SK-N-SH (cell line): ENCODE measurements around the gene SUMF2. TPM values are rescaled to one million over a fixed set of nuclear protein-coding genes. Genes with fewer than 3 reads are reported as not detected.
A peak's percentile ranks its signal among the peaks of the same experiment; 100 is the strongest.

Experiments used
- CTCF ChIA-PET: fragments of 300-600, 350-600 bp; formaldehyde crosslinking; extraction: SDS; loops from one replicate; lab custom pipeline; 2021; lab: Yijun Ruan, JAX
- POLR2A ChIA-PET: fragments of 350-600 bp; sonication (Branson Sonifier 250); formaldehyde crosslinking; extraction: SDS; loops from one replicate; lab custom pipeline; 2020; ENCODE audit warnings: antibody characterized with exemption, inconsistent platforms; lab: Yijun Ruan, JAX
- DNase-seq: peaks from one replicate; pipeline ENCODE4 v3.0.0; 2012
- H2AFZ ChIP-seq: fragments of 200-600 bp; sonication (generic); 2 replicates; pipeline ENCODE4 v1.8.1; 2016; ENCODE audit warnings: antibody characterized with exemption, mild to moderate bottlenecking, low read depth
- H3F3A ChIP-seq: fragments of 200-600 bp; sonication (generic); replicated peaks from 2 replicates; pipeline ENCODE3; 2016; ENCODE audit warnings: antibody characterized with exemption, mild to moderate bottlenecking; ENCODE audit not compliant: insufficient read depth
- H3K27ac ChIP-seq, 2 experiments: fragments of 200-500 bp in 1 of 2; fragments of 200-600 bp in 1 of 2; sonication (Bioruptor generic) in 1 of 2; sonication (generic), shearing (Covaris generic) in 1 of 2; 2 replicates each; pipeline versions ENCODE4 v1.5.1 to v1.6.1; 2014 to 2016; ENCODE audit warnings: low read depth in 2 of 2, inconsistent platforms in 1 of 2, low read length in 1 of 2, mild to moderate bottlenecking in 1 of 2, mixed read lengths in 1 of 2
- H3K27me3 ChIP-seq: fragments of 200-600 bp; sonication (generic), shearing (Covaris generic); 2 replicates; pipeline ENCODE4 v1.6.1; 2016; ENCODE audit warnings: mixed run types; ENCODE audit not compliant: insufficient read depth
- H3K36me3 ChIP-seq, 2 experiments: fragments of 200-500 bp in 1 of 2; fragments of 200-600 bp in 1 of 2; sonication (Bioruptor generic) in 1 of 2; sonication (generic) in 1 of 2; replicated peaks in 1 of 2; 2 replicates each; pipeline versions ENCODE3 to v1.5.1; 2014 to 2016; ENCODE audit warnings: low read length in 1 of 2, mild to moderate bottlenecking in 1 of 2; ENCODE audit not compliant: insufficient read depth in 2 of 2, control insufficient read depth in 1 of 2
- H3K4me1 ChIP-seq, 2 experiments: fragments of 200-500 bp in 1 of 2; fragments of 200-600 bp in 1 of 2; sonication (Bioruptor generic) in 1 of 2; sonication (generic), shearing (Covaris generic) in 1 of 2; 2 replicates each; pipeline versions ENCODE4 v1.5.1 to v1.6.1; 2014 to 2016; ENCODE audit warnings: low read depth in 1 of 2, low read length in 1 of 2, mixed run types in 1 of 2; ENCODE audit not compliant: insufficient read depth in 2 of 2, control insufficient read depth in 1 of 2
- H3K4me2 ChIP-seq: fragments of 200-600 bp; sonication (generic), shearing (Covaris generic); 2 replicates; pipeline ENCODE4 v1.6.1; 2017; ENCODE audit warnings: mixed run types
- H3K4me3 ChIP-seq, 2 experiments: fragments of 200-500 bp in 1 of 2; fragments of 200-600 bp in 1 of 2; sonication (Bioruptor generic) in 1 of 2; sonication (generic), shearing (Covaris generic) in 1 of 2; 2 replicates each; pipeline versions ENCODE4 v1.5.1 to v1.8.1; 2014 to 2016; ENCODE audit warnings: low read depth in 2 of 2, inconsistent platforms in 1 of 2, low read length in 1 of 2, mild to moderate bottlenecking in 1 of 2, mixed read lengths in 1 of 2, moderate library complexity in 1 of 2
- H3K79me2 ChIP-seq: fragments of 200-600 bp; sonication (generic); 2 replicates; pipeline ENCODE4 v1.8.1; 2017; ENCODE audit warnings: mild to moderate bottlenecking; ENCODE audit not compliant: insufficient read depth
- H3K9ac ChIP-seq: fragments of 200-600 bp; sonication (generic); 2 replicates; pipeline ENCODE4 v1.6.1; 2017; ENCODE audit warnings: mixed run types
- H3K9me2 ChIP-seq: fragments of 200-600 bp; sonication (generic); 2 replicates; pipeline ENCODE4 v1.6.1; 2017; ENCODE audit warnings: mixed run types
- H3K9me3 ChIP-seq: fragments of 200-600 bp; sonication (generic); 2 replicates; pipeline ENCODE4 v1.6.1; 2017; ENCODE audit warnings: mixed run types, mild to moderate bottlenecking, moderate library complexity
- H4K20me1 ChIP-seq: fragments of 200-600 bp; sonication (generic); 2 replicates; pipeline ENCODE4 v1.6.1; 2017; ENCODE audit warnings: mild to moderate bottlenecking, mixed run types; ENCODE audit not compliant: insufficient read depth
- CHD2 ChIP-seq: fragments of 150-350 bp; IDR thresholded peaks from 2 replicates; pipeline ENCODE4 v1.6.1; 2018; ENCODE audit warnings: low read length; ENCODE audit not compliant: partially characterized antibody
- ELF1 ChIP-seq: IDR thresholded peaks from 2 replicates; pipeline ENCODE4 v1.4.0; 2012
- EP300 ChIP-seq, 2 experiments: IDR thresholded peaks; 2 replicates each; pipeline versions ENCODE4 v1.4.0 to v1.6.1; 2012; ENCODE audit warnings: borderline replicate concordance in 1 of 2, low read depth in 1 of 2, low read length in 1 of 2
- EZH2phosphoT487 ChIP-seq: fragments of 200-600 bp; sonication (generic); IDR thresholded peaks from 2 replicates; pipeline ENCODE4 v1.6.1; 2017; ENCODE audit warnings: low read depth, mixed run types, mild to moderate bottlenecking, antibody characterized with exemption, moderate library complexity, borderline replicate concordance
- FOXJ3 ChIP-seq: sonication (generic); formaldehyde crosslinking; IDR thresholded peaks from 2 replicates; pipeline ENCODE4 v1.5.1; 2020; ENCODE audit warnings: mild to moderate bottlenecking, missing genetic modification reagents
- FOXM1 ChIP-seq: IDR thresholded peaks from 2 replicates; pipeline ENCODE4 v1.4.0; 2012; ENCODE audit warnings: low read depth, mild to moderate bottlenecking
- GATA2 ChIP-seq: sonication (generic); formaldehyde crosslinking; IDR thresholded peaks from 2 replicates; pipeline ENCODE4 v1.5.0; 2020; ENCODE audit warnings: mild to moderate bottlenecking, missing genetic modification reagents
- JUND ChIP-seq: IDR thresholded peaks from 2 replicates; pipeline ENCODE4 v1.4.0; 2012
- MEF2A ChIP-seq: IDR thresholded peaks from 2 replicates; pipeline ENCODE4 v1.4.0; 2012; ENCODE audit warnings: low read depth, borderline replicate concordance
- MXI1 ChIP-seq: IDR thresholded peaks from 2 replicates; pipeline ENCODE4 v1.6.1; 2012; ENCODE audit warnings: mild to moderate bottlenecking, low read depth, low read length, improper control_type of control experiment
- NFIC ChIP-seq: IDR thresholded peaks from 2 replicates; pipeline ENCODE4 v1.4.0; 2012; ENCODE audit warnings: borderline replicate concordance
- NRF1 ChIP-seq: IDR thresholded peaks from 2 replicates; pipeline ENCODE4 v1.6.1; 2012; ENCODE audit warnings: low read depth, mild to moderate bottlenecking, low read length
- POLR2AphosphoS5 ChIP-seq: IDR thresholded peaks from 2 replicates; pipeline ENCODE4 v1.6.1; 2012; ENCODE audit warnings: low read depth, low read length
- RCOR1 ChIP-seq: fragments of 150-350 bp; IDR thresholded peaks from 2 replicates; pipeline ENCODE4 v1.6.1; 2017; ENCODE audit warnings: antibody characterized with exemption, low read length
- RFX5 ChIP-seq: IDR thresholded peaks from 2 replicates; pipeline ENCODE4 v1.6.1; 2012; ENCODE audit warnings: mild to moderate bottlenecking, improper control_type of control experiment, low read length
- RXRA ChIP-seq: IDR thresholded peaks from 2 replicates; pipeline ENCODE4 v1.4.0; 2012; ENCODE audit warnings: low read depth, mild to moderate bottlenecking, borderline replicate concordance
- SIN3A ChIP-seq: IDR thresholded peaks from 2 replicates; pipeline ENCODE4 v1.6.1; 2012; ENCODE audit warnings: low read depth, mild to moderate bottlenecking, low read length, moderate library complexity, borderline replicate concordance
- SMC3 ChIP-seq: IDR thresholded peaks from 2 replicates; pipeline ENCODE4 v1.6.1; 2012; ENCODE audit warnings: low read depth, low read length, improper control_type of control experiment
- TAF1 ChIP-seq: IDR thresholded peaks from 2 replicates; pipeline ENCODE4 v1.6.1; 2012; ENCODE audit warnings: low read depth, mild to moderate bottlenecking, low read length, moderate library complexity, borderline replicate concordance
- TCF12 ChIP-seq: IDR thresholded peaks from 2 replicates; pipeline ENCODE4 v1.4.0; 2012
- TEAD4 ChIP-seq: IDR thresholded peaks from 2 replicates; pipeline ENCODE4 v1.4.0; 2012; ENCODE audit warnings: mild to moderate bottlenecking, borderline replicate concordance; ENCODE audit not compliant: insufficient read depth
- YY1 ChIP-seq: IDR thresholded peaks from 2 replicates; pipeline ENCODE4 v1.4.0; 2012; ENCODE audit warnings: low read depth, mild to moderate bottlenecking
- WGBS: methylation state at CpG from one replicate; pipeline ENCODE4 v1.1.6; 2017; ENCODE audit warnings: low lambda C conversion rate; 5-methylcytosine and 5-hydroxymethylcytosine counted together
- polyA plus RNA-seq, 3 experiments: library from polyadenylated mRNA; depleted of rRNA; stranded (reverse); fragments of >200 nt; gene quantifications; 2 replicates each; pipeline ENCODE4 v1.2.3, GENCODE V29; 2012
- TF ChIP-seq, protein P1 (sequence below): IDR thresholded peaks from 2 replicates; pipeline ENCODE4 v1.4.0; 2012; ENCODE audit warnings: low read depth, borderline replicate concordance
- TF ChIP-seq, protein P2 (sequence below): fragments of 200-600 bp; sonication (generic); IDR thresholded peaks from 2 replicates; pipeline ENCODE4 v1.6.1; 2017; ENCODE audit warnings: antibody characterized with exemption, mild to moderate bottlenecking, moderate library complexity
- TF ChIP-seq, protein P3 (sequence below): fragments of 150-350 bp; IDR thresholded peaks from 2 replicates; pipeline ENCODE4 v1.6.1; 2016; ENCODE audit warnings: mild to moderate bottlenecking, low read depth, low read length
- TF ChIP-seq, protein P4 (sequence below): IDR thresholded peaks from 2 replicates; pipeline ENCODE4 v1.4.0; 2012; ENCODE audit warnings: low read depth
- TF ChIP-seq, protein P5 (sequence below): fragments of 150-350 bp; IDR thresholded peaks from 2 replicates; pipeline ENCODE4 v1.6.1; 2017; ENCODE audit warnings: antibody characterized with exemption, low read length, low read depth, borderline replicate concordance

The SUMF2 gene
- 130 and 162 TPM in 2 replicates for polyA plus RNA-seq (2012; rRNA removed)
- polyA plus RNA-seq (2012; cell fraction: cytosol; rRNA removed): 82.7 and 115 TPM in 2 replicates
- 182 and 258 TPM in 2 replicates for polyA plus RNA-seq (2012; cell fraction: nucleus; rRNA removed)

DNA sequence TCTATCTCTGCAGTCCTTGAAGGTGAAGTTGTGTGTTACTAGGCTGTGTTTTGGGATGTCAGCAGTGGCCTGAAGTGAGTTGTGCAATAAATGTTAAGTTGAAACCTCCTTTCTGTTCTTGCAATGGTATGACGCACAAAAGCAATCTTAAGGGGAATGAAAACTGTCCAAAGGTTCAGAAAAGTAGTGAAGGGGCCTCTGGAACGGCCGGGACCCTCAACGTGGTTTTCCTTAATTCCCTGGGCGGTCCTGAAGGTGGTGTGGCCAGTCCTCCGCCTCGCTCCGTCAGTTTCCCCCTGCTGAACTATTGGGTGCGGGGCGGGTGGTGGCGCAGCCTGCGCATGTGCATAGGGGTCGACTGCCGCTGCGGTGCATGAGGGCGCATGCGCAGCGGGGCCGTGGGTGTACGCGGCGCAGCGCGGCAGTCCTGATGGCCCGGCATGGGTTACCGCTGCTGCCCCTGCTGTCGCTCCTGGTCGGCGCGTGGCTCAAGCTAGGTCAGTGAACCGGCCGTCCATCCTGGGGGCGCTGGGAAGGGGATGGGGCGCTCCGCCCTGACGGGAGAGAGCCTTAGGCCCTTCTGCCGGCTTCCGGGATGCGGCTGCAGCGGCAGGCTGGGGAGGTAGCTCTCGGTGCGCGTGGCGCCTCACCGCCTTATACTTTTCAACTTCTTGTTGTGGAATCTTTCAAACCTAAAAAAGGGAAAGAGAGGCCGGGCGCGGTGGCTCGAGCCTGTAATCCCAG lies at the start of gene SUMF2:
Gene SUMF2 (plus strand): TSS at position 405 of the 744 bp plus-strand sequence. CDS start 26 bp downstream, at position 431.
- H3K9me2 ChIP-seq: no peaks in the 10 kb centered on the region
- peak within 1 kb of the TSS; percentile 87 for H3K9ac ChIP-seq
- WGBS: 3% methylated on average over 29 of the region's 49 CpGs
- H3K9me3 ChIP-seq: no peaks in the 10 kb centered on the region
- H3K4me2 ChIP-seq: peak within 1 kb of the TSS; percentile 92
- H3K27me3 ChIP-seq: no peaks in the 10 kb centered on the region
- H4K20me1 ChIP-seq: peaks cover 11% of the 10 kb centered on the region
- H3K27ac ChIP-seq: peak within 1 kb of the TSS; percentile 78 to 90
- POLR2A ChIA-PET: interaction anchor here (0.6 to 4.3 kb wide), 9 partner anchors 10 to 100 kb away, joined by 4 to 36 read pairs (median 5); partner anchors contain the start of genes CCT6A, CHCHD2, NIPSNAP2 and PSPH
- peak within 1 kb of the TSS; percentile 70 to 88 for H3K4me3 ChIP-seq
- H3K79me2 ChIP-seq: peaks cover 50% of the 10 kb centered on the region
- H3F3A ChIP-seq: peaks cover 49% of the 10 kb centered on the region
- peak within 1 kb of the TSS; percentile 87 for H2AFZ ChIP-seq
- H3K36me3 ChIP-seq: peaks cover 49 to 56% of the 10 kb centered on the region in 2 experiments
- H3K4me1 ChIP-seq: peaks cover 4 to 23% of the 10 kb centered on the region in 2 experiments; a peak in 3 of 4 replicates
- DNase-seq: peak; percentile 99
- CTCF ChIA-PET: interaction anchor here (0.8 to 3.2 kb wide), 10 partner anchors 10 to 423 kb away, joined by 3 to 25 read pairs (median 5); partner anchors contain the start of genes CCT6A, NUPR2 and PSPH
- no peak for TF ChIP-seq NFIC
- TF ChIP-seq TEAD4: no peak
- TF ChIP-seq FOXM1: no peak
- peak; percentile 60 for TF ChIP-seq JUND
- peak; percentile 79 for TF ChIP-seq TAF1
- TF ChIP-seq RFX5: no peak
- TF ChIP-seq CHD2: peak; percentile 92
- peak; percentile 61; the same call in 1 of the 2 replicates for TF ChIP-seq YY1
- TF ChIP-seq NRF1: peak; percentile 100
- TF ChIP-seq, protein P1, sequence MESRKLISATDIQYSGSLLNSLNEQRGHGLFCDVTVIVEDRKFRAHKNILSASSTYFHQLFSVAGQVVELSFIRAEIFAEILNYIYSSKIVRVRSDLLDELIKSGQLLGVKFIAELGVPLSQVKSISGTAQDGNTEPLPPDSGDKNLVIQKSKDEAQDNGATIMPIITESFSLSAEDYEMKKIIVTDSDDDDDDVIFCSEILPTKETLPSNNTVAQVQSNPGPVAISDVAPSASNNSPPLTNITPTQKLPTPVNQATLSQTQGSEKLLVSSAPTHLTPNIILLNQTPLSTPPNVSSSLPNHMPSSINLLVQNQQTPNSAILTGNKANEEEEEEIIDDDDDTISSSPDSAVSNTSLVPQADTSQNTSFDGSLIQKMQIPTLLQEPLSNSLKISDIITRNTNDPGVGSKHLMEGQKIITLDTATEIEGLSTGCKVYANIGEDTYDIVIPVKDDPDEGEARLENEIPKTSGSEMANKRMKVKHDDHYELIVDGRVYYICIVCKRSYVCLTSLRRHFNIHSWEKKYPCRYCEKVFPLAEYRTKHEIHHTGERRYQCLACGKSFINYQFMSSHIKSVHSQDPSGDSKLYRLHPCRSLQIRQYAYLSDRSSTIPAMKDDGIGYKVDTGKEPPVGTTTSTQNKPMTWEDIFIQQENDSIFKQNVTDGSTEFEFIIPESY: peak; percentile 78
- TF ChIP-seq RCOR1: peak; percentile 22; the same call in 1 of the 2 replicates
- TF ChIP-seq SIN3A: peak; percentile 93; the same call in 1 of the 2 replicates
- TF ChIP-seq, protein P2, sequence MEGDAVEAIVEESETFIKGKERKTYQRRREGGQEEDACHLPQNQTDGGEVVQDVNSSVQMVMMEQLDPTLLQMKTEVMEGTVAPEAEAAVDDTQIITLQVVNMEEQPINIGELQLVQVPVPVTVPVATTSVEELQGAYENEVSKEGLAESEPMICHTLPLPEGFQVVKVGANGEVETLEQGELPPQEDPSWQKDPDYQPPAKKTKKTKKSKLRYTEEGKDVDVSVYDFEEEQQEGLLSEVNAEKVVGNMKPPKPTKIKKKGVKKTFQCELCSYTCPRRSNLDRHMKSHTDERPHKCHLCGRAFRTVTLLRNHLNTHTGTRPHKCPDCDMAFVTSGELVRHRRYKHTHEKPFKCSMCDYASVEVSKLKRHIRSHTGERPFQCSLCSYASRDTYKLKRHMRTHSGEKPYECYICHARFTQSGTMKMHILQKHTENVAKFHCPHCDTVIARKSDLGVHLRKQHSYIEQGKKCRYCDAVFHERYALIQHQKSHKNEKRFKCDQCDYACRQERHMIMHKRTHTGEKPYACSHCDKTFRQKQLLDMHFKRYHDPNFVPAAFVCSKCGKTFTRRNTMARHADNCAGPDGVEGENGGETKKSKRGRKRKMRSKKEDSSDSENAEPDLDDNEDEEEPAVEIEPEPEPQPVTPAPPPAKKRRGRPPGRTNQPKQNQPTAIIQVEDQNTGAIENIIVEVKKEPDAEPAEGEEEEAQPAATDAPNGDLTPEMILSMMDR: peak; percentile 24; the same call in 1 of the 2 replicates
- peak; percentile 24; the same call in 1 of the 2 replicates for TF ChIP-seq SMC3
- no peak for TF ChIP-seq RXRA
- peak; percentile 98; the same call in 1 of the 2 replicates for TF ChIP-seq POLR2AphosphoS5
- TF ChIP-seq, protein P3, sequence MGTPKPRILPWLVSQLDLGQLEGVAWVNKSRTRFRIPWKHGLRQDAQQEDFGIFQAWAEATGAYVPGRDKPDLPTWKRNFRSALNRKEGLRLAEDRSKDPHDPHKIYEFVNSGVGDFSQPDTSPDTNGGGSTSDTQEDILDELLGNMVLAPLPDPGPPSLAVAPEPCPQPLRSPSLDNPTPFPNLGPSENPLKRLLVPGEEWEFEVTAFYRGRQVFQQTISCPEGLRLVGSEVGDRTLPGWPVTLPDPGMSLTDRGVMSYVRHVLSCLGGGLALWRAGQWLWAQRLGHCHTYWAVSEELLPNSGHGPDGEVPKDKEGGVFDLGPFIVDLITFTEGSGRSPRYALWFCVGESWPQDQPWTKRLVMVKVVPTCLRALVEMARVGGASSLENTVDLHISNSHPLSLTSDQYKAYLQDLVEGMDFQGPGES: no peak
- TF ChIP-seq FOXJ3 (CRISPR knock-in tag): no peak
- TF ChIP-seq, protein P4, sequence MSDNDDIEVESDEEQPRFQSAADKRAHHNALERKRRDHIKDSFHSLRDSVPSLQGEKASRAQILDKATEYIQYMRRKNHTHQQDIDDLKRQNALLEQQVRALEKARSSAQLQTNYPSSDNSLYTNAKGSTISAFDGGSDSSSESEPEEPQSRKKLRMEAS: peak; percentile 93
- peak; percentile 43; the same call in 1 of the 2 replicates for TF ChIP-seq TCF12
- no peak for TF ChIP-seq EZH2phosphoT487
- TF ChIP-seq GATA2 (CRISPR knock-in tag): no peak
- TF ChIP-seq ELF1: peak; percentile 71
- no peak for TF ChIP-seq MEF2A
- TF ChIP-seq MXI1: peak; percentile 98
- 0 out of 4 replicates have a peak, but pooled peaks of 1 of the 2 experiments have one; percentile 16 for TF ChIP-seq EP300 (IDR thresholded peaks at IDR 0.05; ENCODE audit: borderline replicate concordance in 1 of 2, low read depth in 1 of 2, low read length in 1 of 2)
- TF ChIP-seq, protein P5, sequence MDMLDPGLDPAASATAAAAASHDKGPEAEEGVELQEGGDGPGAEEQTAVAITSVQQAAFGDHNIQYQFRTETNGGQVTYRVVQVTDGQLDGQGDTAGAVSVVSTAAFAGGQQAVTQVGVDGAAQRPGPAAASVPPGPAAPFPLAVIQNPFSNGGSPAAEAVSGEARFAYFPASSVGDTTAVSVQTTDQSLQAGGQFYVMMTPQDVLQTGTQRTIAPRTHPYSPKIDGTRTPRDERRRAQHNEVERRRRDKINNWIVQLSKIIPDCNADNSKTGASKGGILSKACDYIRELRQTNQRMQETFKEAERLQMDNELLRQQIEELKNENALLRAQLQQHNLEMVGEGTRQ: no peak
